ENCODE data around the gene ACOT7. TPM values are rescaled to one million over a fixed set of nuclear protein-coding genes. Genes with fewer than 3 reads are reported as not detected.
A peak's percentile ranks its signal among the peaks of the same experiment; 100 is the strongest.

The ACOT7 gene
- total and polyA plus RNA-seq, 2 of the 13 experiments (the other 11 are each of a cell fraction or from before 2014, with no cell fraction given), result 33.0 to 55.8 TPM

GRCh38 chr1:6359216-6360116 is 34.1 kb downstream of the ACOT7 start (continued):
- TF ChIP-seq ZNF280D (CRISPR knock-in tag; IDR thresholded peaks at IDR 0.05) (no peak; the same call in 1 of the 2 replicates), CSRNP1 (CRISPR knock-in tag; IDR thresholded peaks at IDR 0.05) (no peak), ZNF383 (CRISPR knock-in tag; IDR thresholded peaks at IDR 0.05; ENCODE audit: borderline replicate concordance) (no peak), TCF7L2 (IDR thresholded peaks at IDR 0.05; ENCODE audit: low read depth, low read length) (no peak), ZNF382 (CRISPR knock-in tag; IDR thresholded peaks at IDR 0.05; ENCODE audit: borderline replicate concordance) (no peak), RNF2 (conservative IDR thresholded peaks at IDR 0.05; ENCODE audit: low read depth) (no peak), SNAI1 (CRISPR knock-in tag; IDR thresholded peaks at IDR 0.05; ENCODE audit: borderline replicate concordance) (no peak), ZNF160 (CRISPR knock-in tag; IDR thresholded peaks at IDR 0.05) (0 out of 2 replicates have a peak, but pooled peaks have one; percentile 31), IRF2 (CRISPR knock-in tag; IDR thresholded peaks at IDR 0.05) (peak; percentile 80), SRF (IDR thresholded peaks at IDR 0.05; ENCODE audit: low read depth, low read length) (no peak), KDM5A (IDR thresholded peaks at IDR 0.05; ENCODE audit: borderline replicate concordance, low read length) (no peak), TAF1 (CRISPR knock-in tag; IDR thresholded peaks at IDR 0.05) (peak; percentile 35), GPBP1L1 (CRISPR knock-in tag; IDR thresholded peaks at IDR 0.05) (no peak), ZNF567 (CRISPR knock-in tag; IDR thresholded peaks at IDR 0.05; ENCODE audit: borderline replicate concordance) (no peak), ZBED4 (CRISPR knock-in tag; IDR thresholded peaks at IDR 0.05; ENCODE audit: borderline replicate concordance) (no peak), CBFB (CRISPR knock-in tag; IDR thresholded peaks at IDR 0.05) (no peak)
- TF ChIP-seq, protein P1, sequence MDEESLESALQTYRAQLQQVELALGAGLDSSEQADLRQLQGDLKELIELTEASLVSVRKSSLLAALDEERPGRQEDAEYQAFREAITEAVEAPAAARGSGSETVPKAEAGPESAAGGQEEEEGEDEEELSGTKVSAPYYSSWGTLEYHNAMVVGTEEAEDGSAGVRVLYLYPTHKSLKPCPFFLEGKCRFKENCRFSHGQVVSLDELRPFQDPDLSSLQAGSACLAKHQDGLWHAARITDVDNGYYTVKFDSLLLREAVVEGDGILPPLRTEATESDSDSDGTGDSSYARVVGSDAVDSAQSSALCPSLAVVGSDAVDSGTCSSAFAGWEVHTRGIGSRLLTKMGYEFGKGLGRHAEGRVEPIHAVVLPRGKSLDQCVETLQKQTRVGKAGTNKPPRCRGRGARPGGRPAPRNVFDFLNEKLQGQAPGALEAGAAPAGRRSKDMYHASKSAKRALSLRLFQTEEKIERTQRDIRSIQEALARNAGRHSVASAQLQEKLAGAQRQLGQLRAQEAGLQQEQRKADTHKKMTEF (CRISPR knock-in tag; IDR thresholded peaks at IDR 0.05), result peak; percentile 62

All from HepG2 (cell line).